Suppressor macrophage treated with lipopolysaccharide for 1 hour (primary cell): ENCODE results near the gene ULBP1.
A peak's percentile ranks its signal among the peaks of the same experiment; 100 is the strongest.
"Not testable (repeated sequence)": the region's sequence is repeated elsewhere in the genome, so short reads cannot be mapped to it uniquely, and the experiment has no call there.

Experiments
- DNase-seq, 3 donors: peaks; one replicate each; pipeline ENCODE4 v3.0.0-alpha.2; 2020 to 2022

Gene ULBP1

DNA sequence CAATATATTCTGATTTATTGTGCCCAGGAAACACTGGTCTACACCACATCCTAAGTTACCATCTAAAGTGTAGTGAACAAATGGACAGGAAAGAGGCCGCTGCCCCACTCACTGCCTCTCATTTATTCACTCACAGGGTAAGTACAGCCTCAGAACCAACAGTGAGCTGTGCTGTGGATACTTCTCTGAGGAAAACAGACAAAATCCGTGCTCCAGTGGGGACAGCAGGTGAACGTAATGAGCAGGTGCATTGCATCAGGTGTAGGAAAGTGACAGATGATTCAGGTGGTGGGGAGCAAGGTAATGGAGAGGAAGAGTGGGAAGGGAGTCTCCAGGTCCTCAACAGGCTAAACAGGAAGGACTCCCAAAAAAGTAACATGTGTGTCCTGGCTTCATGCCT, 30.3 kb upstream of the ULBP1 start:
- DNase-seq: no peak

DNA sequence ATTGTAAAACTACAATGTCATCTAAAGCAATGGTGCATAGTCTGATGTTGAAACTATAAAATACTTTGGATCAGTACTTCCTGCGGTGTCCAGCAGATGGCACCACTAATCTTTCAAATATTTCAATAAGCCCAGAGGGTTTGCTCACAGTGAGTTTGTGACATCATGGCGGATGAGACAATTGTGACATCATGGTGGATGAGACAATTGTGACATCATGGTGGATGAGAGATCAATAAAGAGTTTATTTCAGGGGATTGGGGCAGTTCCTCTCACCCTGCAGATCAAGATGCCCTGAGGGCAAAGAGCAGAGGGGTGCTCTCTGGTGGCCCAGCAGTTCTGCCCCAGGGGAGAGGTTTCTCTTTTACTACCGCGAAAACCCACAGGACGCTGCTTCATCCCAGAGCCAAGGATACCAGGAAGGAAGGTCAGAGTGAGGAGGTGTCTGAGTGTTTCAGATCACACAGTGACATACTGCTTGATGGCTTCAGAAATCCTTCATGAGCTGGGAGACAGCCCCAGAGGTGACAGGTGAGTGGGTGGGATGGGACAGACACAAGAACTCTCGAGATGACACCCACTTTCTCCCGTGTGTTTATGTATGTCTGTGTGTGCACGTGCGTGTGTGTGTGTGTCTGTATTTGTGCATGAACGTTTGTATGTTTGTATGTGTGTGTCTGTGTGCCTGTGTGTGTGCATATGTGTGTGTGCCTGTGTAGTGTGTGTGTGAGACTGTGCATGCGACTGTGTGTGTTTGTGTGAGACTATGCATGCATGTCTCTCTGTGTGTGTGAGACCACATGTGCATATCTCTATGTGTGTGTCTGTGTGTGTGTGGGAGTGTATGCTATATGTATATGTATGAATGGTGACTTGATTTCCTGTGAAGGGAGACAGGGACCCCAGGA, 29.2 kb upstream of the ULBP1 start:
- peak; percentile 83 to 93 (median 91) for DNase-seq

DNA sequence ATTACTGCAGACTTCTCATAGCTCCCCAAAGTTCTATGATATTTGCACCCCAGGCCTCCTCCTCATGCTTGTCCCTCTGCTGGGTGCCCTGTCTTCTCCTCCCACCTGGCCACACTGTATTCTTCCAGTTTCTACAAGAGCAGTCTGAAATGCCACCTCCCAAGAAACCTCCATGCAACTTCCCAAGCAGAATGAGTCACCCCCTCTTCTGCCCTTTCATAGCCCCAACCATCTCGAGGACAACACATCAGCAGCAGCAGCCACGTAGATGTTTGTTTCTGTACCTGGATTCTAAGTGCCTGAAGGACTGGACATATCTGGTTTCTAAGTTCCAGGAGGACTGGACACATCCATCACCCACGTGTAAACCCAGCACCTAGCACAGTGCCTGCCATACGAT, 28.5 kb upstream of the ULBP1 start:
- peak in 2 of 3 donors; percentile 31 to 37 for DNase-seq

DNA sequence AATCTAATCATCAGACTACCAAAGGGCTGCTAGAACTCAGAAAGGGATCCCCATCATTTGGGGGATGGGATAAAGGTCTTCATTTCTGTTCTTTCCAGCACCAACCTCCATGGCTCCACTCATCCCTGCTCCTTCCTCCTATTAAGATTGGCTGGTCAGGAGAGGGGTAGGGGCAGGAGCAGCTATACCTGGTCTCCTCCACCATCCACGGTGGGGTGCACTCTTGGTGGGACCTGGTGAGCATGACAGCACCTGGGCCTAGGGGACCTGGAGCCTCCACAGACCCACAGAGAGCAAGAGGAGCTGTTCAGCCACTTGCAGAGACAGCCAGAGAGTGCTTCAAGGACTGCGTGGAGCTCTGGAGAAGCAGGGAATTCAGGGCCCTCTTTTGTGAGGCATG, 28.1 kb upstream of the ULBP1 start:
- DNase-seq: no peak

DNA sequence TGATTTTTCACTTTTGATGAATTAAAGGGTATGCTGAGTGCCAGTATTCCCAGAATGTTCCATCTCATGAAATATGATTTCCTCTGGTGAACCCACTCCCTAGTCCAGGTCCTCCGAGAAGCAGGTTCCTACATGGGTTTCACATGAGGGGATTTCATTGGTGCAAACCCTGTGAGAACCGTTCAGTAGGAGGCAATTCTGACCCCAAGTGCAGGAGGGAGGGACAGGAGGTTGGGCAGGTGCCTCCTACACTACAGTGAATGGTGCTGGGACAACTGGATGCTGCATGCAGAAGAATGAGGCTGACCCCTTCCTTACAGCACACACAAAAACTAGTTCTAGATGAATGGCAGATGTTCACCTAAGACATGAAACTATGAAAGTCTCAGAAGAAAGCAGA, 27.0 kb upstream of the ULBP1 start:
- no peak for DNase-seq

DNA sequence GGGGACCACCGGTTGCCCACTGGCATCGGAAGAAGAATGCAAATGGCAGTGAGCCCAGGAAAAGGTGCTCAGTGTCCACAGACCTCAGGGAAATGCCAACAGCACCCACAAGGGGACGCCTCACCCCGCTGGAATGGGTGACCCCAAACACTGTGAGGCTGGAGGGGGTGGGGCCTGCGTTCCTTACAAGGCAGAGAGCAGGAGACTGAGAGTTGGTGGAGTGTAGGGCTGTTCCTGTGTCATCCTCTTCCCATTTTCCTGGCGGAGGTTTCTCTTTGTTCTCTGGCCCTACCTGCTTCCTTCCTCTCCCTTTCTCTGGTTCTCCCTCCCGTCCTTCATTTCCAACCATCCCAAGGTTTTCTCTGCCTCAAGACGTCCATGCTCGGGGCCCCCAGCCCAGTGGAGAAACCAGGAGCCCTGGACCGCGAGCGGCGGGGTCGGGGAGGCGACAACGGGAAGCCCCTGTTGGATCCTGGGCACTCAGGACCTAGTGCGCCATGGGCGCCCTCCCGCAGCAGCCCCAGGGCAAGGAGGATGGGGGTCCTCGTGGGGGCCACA, 25.7 kb upstream of the ULBP1 start:
- DNase-seq: not testable (repeated sequence)

DNA sequence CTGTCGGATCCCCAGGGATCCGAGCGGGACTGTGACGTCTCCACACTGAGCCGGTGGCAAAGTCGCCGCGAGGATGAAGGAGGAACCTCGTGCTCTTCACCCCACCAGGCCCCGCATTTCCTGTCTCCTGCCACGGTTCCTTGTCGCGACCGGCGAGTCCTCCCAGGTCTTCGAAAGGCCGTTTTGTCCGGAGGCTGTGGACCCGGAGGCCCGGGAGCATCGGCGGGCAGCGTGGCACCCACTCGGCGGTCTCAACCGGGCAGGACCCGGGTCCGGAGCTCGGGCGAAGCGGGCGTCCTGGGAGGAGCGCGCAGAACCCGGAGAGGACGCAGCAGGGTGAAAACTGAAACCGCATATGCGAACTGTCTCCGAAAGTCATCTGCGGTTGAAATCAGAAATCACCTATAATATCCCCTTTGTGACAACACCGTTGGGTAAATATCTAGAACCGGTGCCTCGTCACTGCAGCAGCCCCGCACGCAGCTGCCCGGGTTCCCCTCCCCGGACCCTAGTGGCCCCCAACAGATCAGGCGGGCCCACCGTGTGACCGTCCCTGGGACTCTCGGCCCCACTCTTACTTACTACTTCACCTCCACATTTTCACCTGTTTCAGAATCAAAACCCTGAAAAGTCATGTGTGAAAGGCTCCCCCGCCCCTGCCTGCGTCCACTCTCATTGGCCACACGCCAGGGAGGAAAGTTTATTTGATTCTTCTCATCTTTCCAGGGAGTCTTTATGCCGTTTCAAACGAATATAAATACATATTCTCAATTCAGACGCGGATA, 25.0 kb upstream of the ULBP1 start:
- peak; percentile 32 to 54 (median 48) for DNase-seq

DNA sequence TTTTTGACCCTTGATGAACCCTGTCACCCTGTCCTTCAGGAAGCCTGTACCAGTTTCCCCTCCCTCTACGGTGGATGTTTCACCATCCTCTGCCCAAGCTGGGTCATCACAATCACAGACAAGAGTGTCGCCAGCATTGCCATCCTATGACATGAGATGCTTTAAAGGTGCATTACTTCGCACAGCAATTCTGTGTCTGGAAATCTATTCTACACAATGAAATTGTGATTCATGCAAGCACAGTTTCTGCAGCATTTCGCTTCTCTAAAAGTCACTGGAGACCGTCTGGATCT, 24.4 kb upstream of the ULBP1 start:
- no peak for DNase-seq

DNA sequence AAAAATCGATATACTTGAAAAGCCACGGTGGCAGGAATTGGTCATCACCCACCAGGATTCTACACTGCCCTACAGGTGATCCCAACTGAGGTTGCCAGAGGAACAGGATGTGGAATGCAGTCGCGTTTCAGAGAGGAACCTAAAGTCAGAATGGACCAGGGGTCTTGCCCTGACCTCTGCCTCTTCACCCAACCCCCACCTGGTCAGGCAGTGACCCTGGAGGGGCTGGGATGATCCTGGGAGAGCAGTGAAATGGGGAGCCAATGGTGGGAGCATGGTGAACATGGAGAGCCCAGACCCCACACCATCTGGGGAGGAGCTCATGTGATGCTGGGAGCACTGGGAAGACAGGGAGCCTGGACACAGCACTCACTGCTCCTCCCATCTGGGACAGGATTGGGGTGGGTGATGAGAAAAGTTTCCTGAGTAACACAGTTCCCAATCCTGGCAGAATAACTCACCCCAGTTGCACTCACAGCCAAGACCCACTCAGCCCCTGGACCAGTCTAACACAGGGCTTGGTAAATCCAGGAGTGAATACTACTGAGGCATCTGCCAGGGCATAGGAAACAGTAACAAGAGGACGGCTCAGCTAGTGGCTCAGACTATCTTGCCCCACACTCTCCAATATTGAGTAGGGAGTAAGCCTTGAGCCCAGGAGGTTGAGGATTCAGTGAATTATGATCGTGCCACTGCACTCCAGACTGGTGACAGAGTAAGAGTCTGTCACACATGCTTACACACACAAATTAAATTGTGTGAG, 23.7 kb upstream of the ULBP1 start:
- no peak for DNase-seq

DNA sequence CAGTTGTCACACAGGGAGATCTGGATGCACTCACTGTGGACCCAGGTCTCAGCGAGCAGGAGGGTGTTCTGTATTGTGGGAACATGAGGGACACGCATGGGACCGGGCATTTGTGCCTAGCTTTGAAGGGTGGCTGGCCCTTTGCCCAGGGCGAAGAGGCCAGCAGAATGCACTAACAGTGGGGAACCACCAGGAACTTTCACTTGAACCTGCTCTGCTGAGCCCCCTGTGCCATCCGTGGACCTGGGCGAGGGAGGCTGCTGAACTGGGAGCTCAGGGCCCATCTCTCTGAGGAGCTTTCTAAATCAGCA, 23.1 kb upstream of the ULBP1 start:
- no peak for DNase-seq

DNA sequence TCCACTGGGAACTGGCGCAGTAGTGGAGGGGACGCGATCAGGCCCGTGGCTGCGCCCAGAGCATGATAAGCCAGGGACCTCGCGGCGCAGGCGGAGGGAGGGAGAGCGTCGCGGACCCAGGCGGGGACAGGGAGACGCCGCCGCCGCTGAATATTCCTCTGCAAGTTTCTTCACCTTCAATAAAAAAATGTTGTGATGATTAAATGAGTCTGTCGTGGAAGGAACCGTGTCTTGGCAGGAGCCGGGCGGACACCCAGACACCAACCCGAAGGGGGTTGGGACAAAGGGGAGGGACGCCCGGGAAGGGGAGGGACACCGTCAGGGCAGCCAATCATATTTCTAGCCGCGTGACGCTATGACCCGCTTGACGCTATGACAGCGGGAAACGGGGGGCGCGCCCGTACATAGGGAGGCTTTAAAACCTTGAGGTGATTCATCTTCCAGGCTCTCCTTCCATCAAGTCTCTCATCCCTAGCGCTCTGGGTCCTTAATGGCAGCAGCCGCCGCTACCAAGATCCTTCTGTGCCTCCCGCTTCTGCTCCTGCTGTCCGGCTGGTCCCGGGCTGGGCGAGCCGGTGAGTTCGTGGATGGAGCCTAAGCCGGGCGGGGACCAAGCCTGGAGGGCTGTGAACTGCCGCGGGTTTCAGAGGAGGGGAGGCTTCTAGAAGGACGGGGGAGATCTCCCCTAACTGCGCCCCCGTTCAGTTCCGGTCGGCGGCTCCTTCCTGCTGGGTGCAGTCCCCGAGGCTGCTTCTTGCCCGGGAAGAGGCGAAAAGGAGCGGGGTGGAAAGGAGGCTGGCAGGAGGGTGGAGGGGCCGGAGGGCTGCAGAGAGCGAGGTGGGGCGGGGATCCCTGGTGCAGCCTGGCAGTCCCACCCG, 21.9 kb upstream of the ULBP1 start, which contains the start of gene ULBP2:
Gene ULBP2 (plus strand): TSS at position 432 of the 878 bp plus-strand sequence. CDS start 59 bp downstream, at position 491.
- peak; percentile 96 to 97 (median 97) for DNase-seq

DNA sequence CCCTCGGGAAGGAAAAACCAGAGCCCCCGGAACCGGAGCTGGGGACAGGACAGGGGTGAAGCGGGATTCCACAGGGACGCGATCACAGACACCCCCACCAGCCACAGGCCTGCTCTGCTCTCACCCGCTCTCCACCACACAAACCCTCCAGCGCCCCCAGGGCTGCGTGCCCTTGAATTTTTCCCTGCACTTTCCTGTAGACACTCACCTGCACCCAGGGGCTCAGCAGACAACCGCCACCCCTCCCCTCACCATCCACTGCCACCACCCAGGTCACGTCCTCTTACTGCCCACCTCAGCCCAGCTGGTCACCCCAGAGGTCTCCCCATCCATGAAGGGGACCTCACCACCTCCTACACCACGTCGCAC, 21.3 kb upstream of the ULBP1 start:
- DNase-seq: no peak

DNA sequence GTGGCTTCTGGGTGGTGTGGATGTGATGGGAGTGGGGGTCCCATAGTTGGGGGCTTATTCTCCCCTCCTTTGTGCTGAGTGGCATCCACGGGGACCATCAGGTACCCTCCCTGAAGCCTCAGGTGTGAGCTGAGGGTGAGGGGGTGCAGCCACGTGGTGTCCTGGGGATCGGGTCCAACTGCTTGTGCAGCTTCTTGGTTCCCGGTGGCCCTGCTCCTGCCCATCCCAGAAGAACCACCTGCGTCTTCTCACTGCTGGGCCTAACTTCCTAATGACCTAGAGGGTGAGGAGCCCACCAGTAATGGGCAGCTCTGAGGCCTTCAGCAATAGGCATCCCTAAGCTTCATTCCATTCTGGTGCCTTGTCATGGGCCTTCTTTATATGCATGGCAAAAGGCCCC, 20.4 kb upstream of the ULBP1 start:
- not testable (repeated sequence) for DNase-seq

DNA sequence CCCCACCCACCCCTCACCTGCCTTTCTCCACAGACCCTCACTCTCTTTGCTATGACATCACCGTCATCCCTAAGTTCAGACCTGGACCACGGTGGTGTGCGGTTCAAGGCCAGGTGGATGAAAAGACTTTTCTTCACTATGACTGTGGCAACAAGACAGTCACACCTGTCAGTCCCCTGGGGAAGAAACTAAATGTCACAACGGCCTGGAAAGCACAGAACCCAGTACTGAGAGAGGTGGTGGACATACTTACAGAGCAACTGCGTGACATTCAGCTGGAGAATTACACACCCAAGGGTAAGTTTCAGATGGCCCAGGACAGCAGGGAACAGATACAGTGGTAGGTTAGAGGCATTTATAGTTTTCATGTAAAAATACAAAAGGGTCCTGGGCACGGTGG, 18.5 kb upstream of the ULBP1 start:
- DNase-seq: not testable (repeated sequence)

DNA sequence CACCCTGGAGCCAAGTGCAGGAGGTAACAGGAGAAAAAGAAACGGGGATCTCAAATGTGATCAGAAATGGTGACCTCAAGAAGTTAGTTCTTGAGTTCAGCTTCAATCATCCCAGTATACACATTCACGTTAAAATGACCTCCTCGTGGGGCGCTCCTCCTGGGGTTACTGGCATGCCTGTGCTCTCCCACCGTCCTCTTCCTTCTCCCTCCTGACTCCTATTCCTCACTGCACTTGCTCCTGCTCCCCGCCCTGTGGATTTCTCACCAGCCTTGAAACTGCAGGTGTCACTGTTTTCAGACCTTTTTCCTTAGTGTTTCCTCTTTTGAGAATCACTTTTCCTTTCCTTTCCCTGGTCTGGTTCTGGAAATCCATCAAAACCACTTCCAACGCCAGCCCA, 17.1 kb upstream of the ULBP1 start:
- DNase-seq: not testable (repeated sequence)

DNA sequence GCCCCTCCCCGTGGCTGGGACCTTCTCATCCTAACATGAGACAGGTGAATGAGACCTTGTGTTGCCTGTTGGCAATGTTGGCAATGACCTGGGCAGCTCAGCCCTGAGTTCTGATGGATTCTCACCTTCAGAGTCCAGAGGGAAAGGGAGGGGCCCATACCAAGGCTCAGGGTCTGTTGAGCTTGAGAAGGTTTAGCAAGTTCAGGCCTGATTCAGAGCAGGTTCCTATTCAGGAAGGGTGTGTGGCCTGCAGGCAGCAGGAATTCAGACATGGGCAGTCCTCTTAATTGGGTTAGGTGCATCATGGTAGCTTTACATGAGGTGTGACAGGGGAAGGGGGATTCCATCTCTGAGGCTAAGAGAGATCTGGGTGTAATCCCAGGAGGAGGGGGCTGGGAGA, 16.2 kb upstream of the ULBP1 start:
- not testable (repeated sequence) for DNase-seq

DNA sequence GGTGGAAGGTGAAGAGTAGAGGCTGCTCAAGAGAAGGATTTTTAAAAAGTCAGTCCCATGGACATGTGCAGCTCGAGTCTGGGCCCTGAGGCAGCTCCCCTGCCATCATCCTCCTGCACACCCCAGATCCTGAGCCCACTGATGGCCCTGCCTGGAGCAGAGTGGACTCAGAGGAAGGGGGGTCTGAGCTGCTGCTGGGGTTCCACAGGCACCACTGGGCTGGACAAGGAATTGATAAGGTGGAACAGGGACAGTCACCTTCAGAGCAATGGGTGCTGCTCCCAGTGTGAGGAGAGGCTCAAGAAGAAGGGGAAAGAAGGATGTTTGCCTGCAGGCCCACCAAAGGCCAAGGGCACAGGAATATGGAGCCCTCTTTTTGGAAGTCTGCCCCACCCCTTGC, 15.7 kb upstream of the ULBP1 start:
- no peak for DNase-seq

DNA sequence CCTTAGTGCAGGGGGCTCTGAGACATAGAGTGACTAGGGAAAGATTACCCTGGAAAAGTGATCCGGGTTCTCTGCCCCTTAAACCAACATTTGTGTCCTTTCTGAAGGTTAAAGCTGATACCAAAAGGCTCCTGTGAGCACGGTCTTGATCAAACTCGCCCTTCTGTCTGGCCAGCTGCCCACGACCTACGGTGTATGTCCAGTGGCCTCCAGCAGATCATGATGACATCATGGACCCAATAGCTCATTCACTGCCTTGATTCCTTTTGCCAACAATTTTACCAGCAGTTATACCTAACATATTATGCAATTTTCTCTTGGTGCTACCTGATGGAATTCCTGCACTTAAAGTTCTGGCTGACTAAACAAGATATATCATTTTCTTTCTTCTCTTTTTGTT, 15.1 kb upstream of the ULBP1 start:
- DNase-seq: no peak

DNA sequence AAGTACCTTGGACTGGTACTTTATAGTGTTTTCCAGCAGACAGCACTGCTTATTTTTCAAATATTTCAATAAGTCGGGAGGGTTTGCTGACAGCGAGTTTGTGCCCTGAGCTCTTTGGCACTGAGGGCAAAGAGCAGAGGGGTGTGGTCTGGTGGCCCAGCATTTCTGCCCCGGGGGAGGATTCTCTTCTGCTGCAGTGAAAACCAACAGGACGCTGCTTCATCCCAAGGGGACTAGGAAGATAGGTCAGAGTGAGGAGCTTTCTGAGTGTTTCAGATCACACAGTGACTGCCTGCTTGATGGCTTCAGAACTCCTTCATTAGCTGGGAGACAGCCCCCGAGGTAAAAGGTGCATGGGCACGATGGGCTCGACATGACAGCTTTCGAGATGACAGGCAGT, 13.3 kb upstream of the ULBP1 start:
- DNase-seq: no peak

DNA sequence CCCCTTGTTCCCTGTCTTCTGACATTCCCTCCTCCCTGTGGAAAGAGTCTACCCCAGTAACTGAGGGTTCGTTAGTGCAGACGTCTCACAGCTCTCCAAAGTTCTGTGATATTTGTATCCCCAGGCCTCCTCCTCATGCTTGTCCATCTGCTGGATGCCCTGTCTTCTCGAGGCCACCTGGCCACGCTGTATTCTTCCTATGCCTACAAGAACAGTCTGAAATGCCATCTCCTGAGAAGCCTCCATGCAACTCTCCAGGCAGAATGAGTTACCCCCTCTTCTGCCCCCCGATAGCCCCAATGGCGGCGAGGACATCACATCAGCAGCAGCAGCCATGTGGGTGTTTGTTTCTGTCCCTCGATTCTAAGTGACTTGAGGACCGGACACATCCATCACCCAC, 12.6 kb upstream of the ULBP1 start:
- no peak for DNase-seq

DNA sequence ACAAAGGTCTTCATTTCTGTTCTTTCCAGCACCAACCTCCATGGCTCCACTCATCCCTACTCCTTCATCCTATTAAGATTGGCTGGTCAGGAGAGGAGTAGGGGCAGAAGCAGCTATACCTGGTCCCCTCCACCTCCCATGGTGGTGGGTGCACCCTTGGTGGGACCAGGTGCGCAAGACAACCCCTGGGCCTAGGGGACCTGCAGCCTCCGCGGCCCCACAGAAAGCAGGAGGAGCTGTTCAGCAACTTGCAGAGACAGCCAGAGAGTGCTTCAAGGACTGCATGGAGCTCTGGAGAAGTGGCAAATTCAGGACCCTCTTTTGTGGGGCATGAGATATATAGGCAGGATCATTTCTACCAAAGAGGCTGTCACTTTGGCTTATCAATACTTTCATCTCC, 12.1 kb upstream of the ULBP1 start:
- DNase-seq: no peak

DNA sequence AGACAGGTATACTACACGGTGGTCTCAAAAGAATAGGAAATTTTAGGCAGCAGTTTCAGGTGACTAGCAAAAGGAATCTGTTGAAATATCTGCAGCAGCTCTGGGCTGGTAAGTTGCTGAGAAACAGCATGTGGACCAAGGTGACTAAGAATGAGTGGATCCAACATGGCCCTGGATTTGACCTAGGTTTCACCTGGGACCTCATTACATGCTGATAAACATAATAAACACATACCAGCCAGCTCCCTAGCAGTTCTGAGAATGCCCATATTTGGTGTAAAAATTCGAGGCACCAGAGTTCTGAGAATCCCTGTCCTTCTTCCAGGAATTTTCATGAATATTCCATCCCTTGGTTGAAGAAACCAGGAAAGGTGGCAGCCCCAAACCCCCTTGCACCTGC, 10.4 kb upstream of the ULBP1 start:
- DNase-seq: not testable (repeated sequence)
